ENCODE data around the gene FBXL3.
"Not testable (repeated sequence)": the region's sequence is repeated elsewhere in the genome, so short reads cannot be mapped to it uniquely, and the experiment has no call there.

Gene FBXL3

DNA sequence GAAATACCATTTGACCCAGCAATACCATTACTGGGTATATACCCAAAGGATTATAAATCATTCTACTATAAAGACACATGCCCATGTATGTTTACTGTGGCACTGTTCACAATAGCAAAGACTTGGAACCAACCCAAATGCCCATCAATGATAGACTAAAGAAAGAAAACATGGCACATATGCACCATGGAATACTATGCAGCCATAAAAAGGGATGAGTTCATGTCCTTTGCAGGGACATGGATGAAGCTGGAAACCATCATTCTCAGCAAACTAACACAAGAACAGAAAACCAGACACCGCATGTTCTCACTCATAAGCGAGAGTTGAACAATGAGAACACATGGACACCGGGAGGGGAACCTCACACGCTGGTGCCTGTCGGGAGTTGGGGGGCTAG lies 17.2 kb downstream of the FBXL3 start:
- H3K4me1 ChIP-seq (ENCODE audit: control insufficient read depth, insufficient read depth, low read depth, low read length); H3K14ac ChIP-seq (ENCODE audit: low read length in 2 of 2); H3K27ac ChIP-seq (ENCODE audit: low read length, poor library complexity, severe bottlenecking); H2AFZ ChIP-seq (ENCODE audit: low read depth, low read length); DNase-seq; H3K4me2 ChIP-seq (ENCODE audit: low read length, poor library complexity, severe bottlenecking); H3K4me3 ChIP-seq (ENCODE audit: insufficient read depth in 1 of 2, low read depth in 1 of 2, low read length in 2 of 2); H3K4ac ChIP-seq (ENCODE audit: low read depth in 1 of 2, low read length in 2 of 2); H2AK5ac ChIP-seq (ENCODE audit: low read length, severe bottlenecking); H3K23ac ChIP-seq (ENCODE audit: low read length in 2 of 2); H2BK12ac ChIP-seq (ENCODE audit: low read length in 2 of 2); H3K18ac ChIP-seq (ENCODE audit: low read depth in 1 of 2, low read length in 2 of 2); H2BK120ac ChIP-seq (ENCODE audit: low read depth, low read length); H3K9me3 ChIP-seq (ENCODE audit: control insufficient read depth, low read length); H3K9ac ChIP-seq (ENCODE audit: low read length); H2BK15ac ChIP-seq (ENCODE audit: low read depth, poor library complexity, severe bottlenecking); H4K8ac ChIP-seq (ENCODE audit: low read length); H3K27me3 ChIP-seq (ENCODE audit: control insufficient read depth in 1 of 2, insufficient read depth in 1 of 2, low read length in 2 of 2); H2BK5ac ChIP-seq (ENCODE audit: low read depth, low read length, poor library complexity, severe bottlenecking); H4K91ac ChIP-seq (ENCODE audit: low read length): not testable (repeated sequence)
- WGBS, result 93% methylated on average over 5 of the region's 5 CpGs
- Histone ChIP-seq H3K36me3 (ENCODE audit: control insufficient read depth in 1 of 2, insufficient read depth in 2 of 2, low read depth in 1 of 2, low read length in 2 of 2) (peaks cover 26 to 88% of the 10 kb centered on the region in 2 experiments), H3K79me1 (replicated peaks; ENCODE audit: low read length, poor library complexity, severe bottlenecking) (peaks cover 13% of the 10 kb centered on the region)

DNA sequence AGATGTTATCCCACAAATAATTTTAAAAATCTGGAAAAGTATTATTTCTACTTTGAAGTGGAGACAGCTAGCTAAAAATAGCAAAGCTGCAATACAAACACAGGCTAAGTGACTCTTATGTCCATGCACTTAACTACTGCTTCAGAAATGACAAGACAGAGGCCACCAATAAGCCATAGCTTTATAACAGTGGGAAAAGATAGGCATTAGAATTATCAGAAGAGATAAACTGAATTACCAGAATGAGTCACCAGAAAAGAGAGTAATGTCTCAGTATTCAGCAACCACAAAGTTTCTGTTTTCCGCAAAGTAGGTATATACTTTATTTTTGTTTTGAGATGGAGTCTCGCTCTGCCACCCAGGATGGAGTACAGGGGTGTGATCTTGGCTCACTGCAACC lies 17.9 kb downstream of the FBXL3 start:
- Histone ChIP-seq H2BK5ac (ENCODE audit: low read depth, low read length, poor library complexity, severe bottlenecking) (no peak overlapping the region), H3K9me3 (ENCODE audit: control insufficient read depth, low read length) (no peaks in the 10 kb centered on the region), H3K79me1 (replicated peaks; ENCODE audit: low read length, poor library complexity, severe bottlenecking) (peaks cover 12% of the 10 kb centered on the region), H2BK120ac (ENCODE audit: low read depth, low read length) (no peak overlapping the region), H3K4me1 (ENCODE audit: control insufficient read depth, insufficient read depth, low read depth, low read length) (peaks cover 3% of the 10 kb centered on the region), H3K4ac (ENCODE audit: low read depth in 1 of 2, low read length in 2 of 2) (no peak overlapping the region), H2AFZ (ENCODE audit: low read depth, low read length) (no peak overlapping the region), H4K91ac (ENCODE audit: low read length) (no peak overlapping the region), H3K36me3 (ENCODE audit: control insufficient read depth in 1 of 2, insufficient read depth in 2 of 2, low read depth in 1 of 2, low read length in 2 of 2) (peaks cover 26 to 84% of the 10 kb centered on the region in 2 experiments), H3K27me3 (ENCODE audit: control insufficient read depth in 1 of 2, insufficient read depth in 1 of 2, low read length in 2 of 2) (no peaks in the 10 kb centered on the region), H3K14ac (ENCODE audit: low read length in 2 of 2) (no peak overlapping the region), H3K18ac (ENCODE audit: low read depth in 1 of 2, low read length in 2 of 2) (no peak overlapping the region), H2BK12ac (ENCODE audit: low read length in 2 of 2) (no peak overlapping the region), H3K9ac (ENCODE audit: low read length) (no peak overlapping the region), H3K4me3 (ENCODE audit: insufficient read depth in 1 of 2, low read depth in 1 of 2, low read length in 2 of 2) (no peak overlapping the region), H3K27ac (ENCODE audit: low read length, poor library complexity, severe bottlenecking) (no peak overlapping the region), H2BK15ac (ENCODE audit: low read depth, poor library complexity, severe bottlenecking) (no peak overlapping the region), H4K8ac (ENCODE audit: low read length) (no peak overlapping the region), H2AK5ac (ENCODE audit: low read length, severe bottlenecking) (no peak overlapping the region), H3K4me2 (ENCODE audit: low read length, poor library complexity, severe bottlenecking) (no peak overlapping the region), H3K23ac (ENCODE audit: low read length in 2 of 2) (no peak overlapping the region)
- WGBS, result 97% methylated on average over 2 of the region's 2 CpGs
- DNase-seq, result no peak

DNA sequence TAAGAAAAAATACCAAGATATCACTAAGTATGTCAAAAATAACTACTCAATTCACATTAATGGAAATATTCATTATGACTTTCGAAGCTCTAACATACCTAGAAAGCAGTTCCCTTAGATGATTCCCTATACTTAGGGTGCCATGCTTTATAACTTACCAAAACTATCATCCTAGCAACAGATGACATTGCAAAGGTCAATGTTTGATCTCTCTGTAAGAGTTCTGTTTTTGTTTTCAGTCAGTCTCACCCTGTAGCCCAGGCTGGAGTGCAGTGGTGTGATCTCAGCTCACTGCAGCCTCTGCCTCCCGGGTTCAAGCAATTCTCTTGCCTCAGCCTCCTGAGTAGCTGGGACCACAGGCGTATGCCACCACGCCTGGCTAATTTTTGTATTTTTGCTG lies 18.6 kb downstream of the FBXL3 start:
- H2BK5ac ChIP-seq (ENCODE audit: low read depth, low read length, poor library complexity, severe bottlenecking); H2BK12ac ChIP-seq (ENCODE audit: low read length in 2 of 2); H3K4me3 ChIP-seq (ENCODE audit: insufficient read depth in 1 of 2, low read depth in 1 of 2, low read length in 2 of 2); H3K4ac ChIP-seq (ENCODE audit: low read depth in 1 of 2, low read length in 2 of 2); H3K4me2 ChIP-seq (ENCODE audit: low read length, poor library complexity, severe bottlenecking); H3K23ac ChIP-seq (ENCODE audit: low read length in 2 of 2); H3K14ac ChIP-seq (ENCODE audit: low read length in 2 of 2); H4K8ac ChIP-seq (ENCODE audit: low read length); H2AFZ ChIP-seq (ENCODE audit: low read depth, low read length); H3K27me3 ChIP-seq (ENCODE audit: control insufficient read depth in 1 of 2, insufficient read depth in 1 of 2, low read length in 2 of 2); H3K9me3 ChIP-seq (ENCODE audit: control insufficient read depth, low read length); H3K18ac ChIP-seq (ENCODE audit: low read depth in 1 of 2, low read length in 2 of 2); H3K79me1 ChIP-seq (replicated peaks; ENCODE audit: low read length, poor library complexity, severe bottlenecking); H4K91ac ChIP-seq (ENCODE audit: low read length); DNase-seq; H3K4me1 ChIP-seq (ENCODE audit: control insufficient read depth, insufficient read depth, low read depth, low read length); H3K9ac ChIP-seq (ENCODE audit: low read length); H3K27ac ChIP-seq (ENCODE audit: low read length, poor library complexity, severe bottlenecking); H2BK15ac ChIP-seq (ENCODE audit: low read depth, poor library complexity, severe bottlenecking); H2BK120ac ChIP-seq (ENCODE audit: low read depth, low read length); H2AK5ac ChIP-seq (ENCODE audit: low read length, severe bottlenecking): not testable (repeated sequence)
- 96% methylated on average over 4 of the region's 4 CpGs for WGBS
- H3K36me3 ChIP-seq (ENCODE audit: control insufficient read depth in 1 of 2, insufficient read depth in 2 of 2, low read depth in 1 of 2, low read length in 2 of 2), result peaks cover 26 to 82% of the 10 kb centered on the region in 2 experiments

DNA sequence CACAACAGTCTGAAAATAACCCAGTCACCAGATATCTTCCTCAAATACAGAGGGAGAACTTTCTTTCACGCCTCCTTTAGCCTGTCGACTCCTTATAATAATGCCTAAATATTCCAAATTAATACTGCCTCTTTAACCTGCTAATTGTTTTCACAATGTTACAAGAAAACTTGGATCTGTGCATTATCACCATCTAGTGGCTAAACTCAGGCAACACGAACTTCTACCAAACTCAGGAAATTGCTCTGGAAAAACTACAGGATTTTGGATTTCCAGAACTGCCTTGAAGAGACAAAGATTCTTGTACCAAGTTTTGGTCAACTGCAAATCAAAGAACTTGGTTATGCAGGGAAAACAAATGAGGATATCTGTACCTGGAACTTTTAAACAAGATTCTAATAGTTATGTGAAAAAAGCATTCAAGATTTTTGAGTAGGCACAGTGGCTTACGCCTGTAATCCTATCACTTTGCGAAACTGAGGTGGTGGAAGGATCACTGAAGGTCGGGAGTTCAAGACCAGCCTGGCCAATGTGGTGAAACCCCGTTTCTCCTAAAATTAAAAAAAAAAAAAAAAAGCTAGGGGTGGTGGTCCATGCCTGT lies 24.3 kb downstream of the FBXL3 start:
- no peak overlapping the region for H3K18ac ChIP-seq (ENCODE audit: low read depth in 1 of 2, low read length in 2 of 2)
- H3K9me3 ChIP-seq (ENCODE audit: control insufficient read depth, low read length), result no peaks in the 10 kb centered on the region
- H2AFZ ChIP-seq (ENCODE audit: low read depth, low read length), result no peak overlapping the region
- H3K79me1 ChIP-seq (replicated peaks; ENCODE audit: low read length, poor library complexity, severe bottlenecking), result peaks cover 14% of the 10 kb centered on the region
- WGBS, result 81% methylated on average over 7 of the region's 7 CpGs
- no peak overlapping the region for H2AK5ac ChIP-seq (ENCODE audit: low read length, severe bottlenecking)
- H4K91ac ChIP-seq (ENCODE audit: low read length), result no peak overlapping the region
- no peak overlapping the region for H3K4me3 ChIP-seq (ENCODE audit: insufficient read depth in 1 of 2, low read depth in 1 of 2, low read length in 2 of 2)
- no peak overlapping the region for H2BK5ac ChIP-seq (ENCODE audit: low read depth, low read length, poor library complexity, severe bottlenecking)
- peak overlapping the region; percentile 46 for H3K9ac ChIP-seq (ENCODE audit: low read length)
- H3K4me1 ChIP-seq (ENCODE audit: control insufficient read depth, insufficient read depth, low read depth, low read length), result no peaks in the 10 kb centered on the region
- H2BK12ac ChIP-seq (ENCODE audit: low read length in 2 of 2), result no peak overlapping the region
- H3K23ac ChIP-seq (ENCODE audit: low read length in 2 of 2), result no peak overlapping the region
- no peak overlapping the region for H2BK120ac ChIP-seq (ENCODE audit: low read depth, low read length)
- no peak overlapping the region for H3K4me2 ChIP-seq (ENCODE audit: low read length, poor library complexity, severe bottlenecking)
- peak; percentile 55 for DNase-seq
- no peak overlapping the region for H3K4ac ChIP-seq (ENCODE audit: low read depth in 1 of 2, low read length in 2 of 2)
- no peak overlapping the region for H3K27ac ChIP-seq (ENCODE audit: low read length, poor library complexity, severe bottlenecking)
- no peak overlapping the region for H3K14ac ChIP-seq (ENCODE audit: low read length in 2 of 2)
- no peaks in the 10 kb centered on the region for H3K27me3 ChIP-seq (ENCODE audit: control insufficient read depth in 1 of 2, insufficient read depth in 1 of 2, low read length in 2 of 2)
- peaks cover 6 to 68% of the 10 kb centered on the region in 2 experiments for H3K36me3 ChIP-seq (ENCODE audit: control insufficient read depth in 1 of 2, insufficient read depth in 2 of 2, low read depth in 1 of 2, low read length in 2 of 2)
- no peak overlapping the region for H2BK15ac ChIP-seq (ENCODE audit: low read depth, poor library complexity, severe bottlenecking)
- no peak overlapping the region for H4K8ac ChIP-seq (ENCODE audit: low read length)
